ENCODE measurements around the gene SMC6. TPM values are rescaled to one million over a fixed set of nuclear protein-coding genes. Genes with fewer than 3 reads are reported as not detected.

The SMC6 gene
- total RNA-seq, 2 donors from 2014 or later, result 10.4 to 13.4 TPM

- Histone ChIP-seq H3K27ac (no peak overlapping the region), H3K4me3 (no peak overlapping the region), H3K36me3 (no peaks in the 10 kb centered on the region), H3K9me3 (no peaks in the 10 kb centered on the region), H3K27me3 (replicated peaks; ENCODE audit: insufficient read depth) (no peaks in the 10 kb centered on the region), H3K4me1 (ENCODE audit: control insufficient read depth in 1 of 2, low read depth in 2 of 2) (peaks cover 11 to 15% of the 10 kb centered on the region in 2 donors)
- ATAC-seq (ENCODE audit: insufficient number of reproducible peaks, low FRiP score, low read depth) (no peak), DNase-seq (ENCODE audit: low spot score) (no peak)
- no peak for TF ChIP-seq CTCF (IDR thresholded peaks at IDR 0.05)
Observed at GRCh38 chr2:17757321-17757720, 3.7 kb upstream of the SMC6 start.

GRCh38 chr2:17756668-17757067 lies 3.1 kb upstream of the SMC6 start:
- Histone ChIP-seq H3K4me3 (no peak overlapping the region), H3K9me3 (no peaks in the 10 kb centered on the region), H3K27ac (no peak overlapping the region), H3K27me3 (replicated peaks; ENCODE audit: insufficient read depth) (no peaks in the 10 kb centered on the region), H3K4me1 (ENCODE audit: control insufficient read depth in 1 of 2, low read depth in 2 of 2) (peaks cover 11 to 22% of the 10 kb centered on the region in 2 donors), H3K36me3 (no peaks in the 10 kb centered on the region)
- DNase-seq (ENCODE audit: low spot score), result no peak
- ATAC-seq (ENCODE audit: insufficient number of reproducible peaks, low FRiP score, low read depth), result no peak
- TF ChIP-seq CTCF (IDR thresholded peaks at IDR 0.05), result no peak

GRCh38 chr2:17754773-17755425 lies 1.3 kb upstream of the SMC6 start:
- H3K4me1 ChIP-seq (ENCODE audit: control insufficient read depth in 1 of 2, low read depth in 2 of 2), result peaks cover 11 to 22% of the 10 kb centered on the region in 2 donors
- no peak for TF ChIP-seq CTCF (IDR thresholded peaks at IDR 0.05)
- H3K27ac ChIP-seq, result no peak overlapping the region
- H3K4me3 ChIP-seq, result peak overlapping the region; percentile 89
- no peaks in the 10 kb centered on the region for H3K36me3 ChIP-seq
- no peaks in the 10 kb centered on the region for H3K27me3 ChIP-seq (replicated peaks; ENCODE audit: insufficient read depth)
- H3K9me3 ChIP-seq, result no peaks in the 10 kb centered on the region
- ATAC-seq (ENCODE audit: insufficient number of reproducible peaks, low FRiP score, low read depth), result no peak
- DNase-seq (ENCODE audit: low spot score), result no peak

GRCh38 chr2:17752892-17753802 lies 463 bp downstream of the SMC6 start:
- DNase-seq (ENCODE audit: low spot score) (no peak), ATAC-seq (ENCODE audit: insufficient number of reproducible peaks, low FRiP score, low read depth) (peak; percentile 8)
- Histone ChIP-seq H3K27ac (peak overlapping the region; percentile 94 to 96), H3K9me3 (no peaks in the 10 kb centered on the region), H3K4me3 (peak overlapping the region; percentile 89), H3K27me3 (replicated peaks; ENCODE audit: insufficient read depth) (no peaks in the 10 kb centered on the region), H3K4me1 (ENCODE audit: control insufficient read depth in 1 of 2, low read depth in 2 of 2) (peaks cover 11 to 22% of the 10 kb centered on the region in 2 donors), H3K36me3 (no peaks in the 10 kb centered on the region)
- TF ChIP-seq CTCF (IDR thresholded peaks at IDR 0.05), result no peak

GRCh38 chr2:17752246-17752645 lies 1.4 kb downstream of the SMC6 start:
- Histone ChIP-seq H3K4me1 (ENCODE audit: control insufficient read depth in 1 of 2, low read depth in 2 of 2) (peaks cover 11 to 22% of the 10 kb centered on the region in 2 donors), H3K36me3 (no peaks in the 10 kb centered on the region), H3K9me3 (no peaks in the 10 kb centered on the region), H3K4me3 (peak overlapping the region; percentile 89), H3K27me3 (replicated peaks; ENCODE audit: insufficient read depth) (no peaks in the 10 kb centered on the region), H3K27ac (no peak overlapping the region)
- DNase-seq (ENCODE audit: low spot score) (no peak), ATAC-seq (ENCODE audit: insufficient number of reproducible peaks, low FRiP score, low read depth) (no peak)
- TF ChIP-seq CTCF (IDR thresholded peaks at IDR 0.05), result no peak
